HG02943 (cell line): ENCODE results near the gene TRAIP.
A peak's percentile ranks its signal among the peaks of the same experiment; 100 is the strongest.
"Not testable (repeated sequence)": the region's sequence is repeated elsewhere in the genome, so short reads cannot be mapped to it uniquely, and the experiment has no call there.

Experiments used
- ATAC-seq: cut with Tn5 transposase; IDR thresholded peaks from one replicate; pipeline ENCODE4 v1.9.1; 2021; ENCODE audit warnings: mild to moderate bottlenecking, low read depth, moderate library complexity; ENCODE audit not compliant: unreplicated experiment

TRAIP gene

DNA sequence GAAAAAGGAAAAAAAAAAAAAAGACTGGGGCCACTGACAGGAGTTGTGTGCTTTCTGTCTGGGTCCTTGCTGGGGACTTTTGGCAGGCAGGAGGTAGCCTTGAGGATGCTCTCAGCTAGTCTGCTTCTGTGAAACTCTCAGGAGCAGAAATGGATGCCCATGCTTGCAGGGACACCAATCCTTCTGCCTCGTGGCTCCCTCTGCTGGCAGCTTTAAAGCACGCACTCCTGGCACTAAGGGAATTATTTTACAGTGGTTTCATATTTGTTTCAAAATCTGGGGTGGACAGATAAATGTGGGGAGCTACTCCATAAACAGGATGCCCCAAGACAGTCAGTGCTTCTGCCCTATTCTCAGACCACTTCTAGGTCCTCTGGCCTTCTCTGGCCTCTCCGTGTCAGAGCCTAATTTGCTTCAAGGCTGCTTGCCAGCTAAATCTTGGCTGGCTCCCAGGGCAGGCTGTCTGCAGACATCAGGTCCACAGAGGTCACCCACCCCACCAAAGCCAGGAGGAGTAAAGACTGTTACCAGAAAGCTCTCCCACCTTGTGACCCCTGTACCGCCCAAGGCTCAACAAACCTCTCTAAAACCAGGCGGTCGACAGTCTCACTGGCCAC is 17.1 kb downstream of the TRAIP start:
- no peak for ATAC-seq

GRCh38 chr3:49831341-49831740 is 25.0 kb downstream of the TRAIP start:
- no peak for ATAC-seq

GRCh38 chr3:49826016-49826415 is 30.3 kb downstream of the TRAIP start:
- ATAC-seq: no peak

DNA sequence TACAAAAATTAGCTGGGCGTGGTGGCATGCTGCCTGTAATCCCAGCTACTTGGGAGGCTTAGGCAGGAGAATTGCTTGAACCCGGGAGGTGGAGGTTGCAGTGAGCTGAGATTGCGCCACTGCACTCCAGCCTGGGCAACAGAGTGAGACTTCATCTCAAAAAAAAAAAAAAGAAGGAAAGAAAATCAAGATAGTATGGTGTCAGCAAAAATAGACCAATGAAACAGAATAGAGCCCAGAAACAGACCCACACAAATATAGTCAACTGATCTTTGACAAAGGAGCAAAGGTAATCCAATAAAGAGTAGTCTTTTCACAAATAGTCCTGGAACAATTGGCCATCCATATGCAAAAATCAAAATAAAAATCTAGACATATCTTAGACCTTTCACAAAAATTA is 33.2 kb downstream of the TRAIP start:
- ATAC-seq: not testable (repeated sequence)

DNA sequence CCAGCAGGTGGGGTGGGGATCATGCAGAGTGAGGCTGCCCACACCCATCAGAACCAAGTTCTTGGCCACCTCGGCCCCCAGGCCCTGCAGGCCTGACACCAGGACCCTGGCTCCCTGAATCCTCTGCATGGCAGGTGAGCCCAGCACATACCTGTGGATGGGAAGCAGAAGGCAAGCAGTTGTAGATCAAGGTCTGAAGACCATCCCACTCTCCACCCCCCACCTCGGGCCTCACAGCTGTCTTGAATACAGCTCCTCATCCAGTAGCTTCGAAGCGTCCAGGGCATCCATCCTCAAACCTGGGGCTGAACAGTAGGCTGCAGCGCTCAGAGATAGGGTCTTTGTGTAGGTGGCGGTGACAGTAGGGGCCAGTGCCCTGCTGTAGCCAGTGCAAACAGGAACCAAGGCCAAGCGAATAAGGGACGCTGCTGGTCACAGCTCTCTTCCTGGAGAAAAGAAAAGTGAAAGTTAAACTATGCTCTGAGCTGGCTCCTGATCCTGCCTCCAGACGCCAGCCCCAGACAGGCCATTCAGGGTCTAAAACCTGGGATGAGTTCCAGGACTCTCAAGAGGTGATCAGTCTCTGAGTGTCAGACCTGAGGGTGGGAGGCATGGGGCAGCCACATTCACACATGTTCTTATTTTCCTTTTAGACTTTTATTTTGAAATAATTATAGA is 42.7 kb downstream of the TRAIP start, which contains the start of gene UBA7:
Gene UBA7, minus strand, starts transcription at position 457 of the 678 bp plus-strand sequence. Its CDS starts 166 bp downstream, at position 291.
- peak; percentile 51 for ATAC-seq

DNA sequence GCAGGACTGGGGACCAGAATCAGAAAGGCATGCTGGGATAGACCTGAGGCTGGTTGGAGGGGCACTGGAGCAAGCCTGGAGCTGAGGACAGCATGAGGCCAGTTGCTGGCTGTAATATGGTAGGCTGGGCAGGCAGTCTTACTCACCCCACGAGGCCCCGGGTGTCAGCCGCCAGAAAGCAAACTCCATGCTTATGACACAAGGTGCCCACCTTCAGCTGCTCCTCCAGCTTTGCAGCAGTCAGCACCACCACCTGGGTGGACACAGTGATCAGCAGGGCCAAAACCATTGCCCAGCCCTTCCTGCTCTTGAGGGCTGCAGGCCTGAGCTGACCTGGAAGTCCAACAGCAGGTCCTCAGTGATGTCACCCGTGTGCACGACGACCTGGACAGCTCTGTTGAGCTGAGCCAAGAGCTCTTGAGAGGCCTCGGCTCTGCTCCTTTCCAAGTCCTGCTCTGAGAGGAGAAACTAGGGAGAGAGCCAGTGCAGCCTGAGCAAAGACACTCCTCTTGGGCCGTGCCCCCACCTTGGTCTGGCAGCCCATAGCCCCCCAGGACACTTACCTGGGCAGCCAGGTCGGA is 43.4 kb downstream of the TRAIP start:
- no peak for ATAC-seq

DNA sequence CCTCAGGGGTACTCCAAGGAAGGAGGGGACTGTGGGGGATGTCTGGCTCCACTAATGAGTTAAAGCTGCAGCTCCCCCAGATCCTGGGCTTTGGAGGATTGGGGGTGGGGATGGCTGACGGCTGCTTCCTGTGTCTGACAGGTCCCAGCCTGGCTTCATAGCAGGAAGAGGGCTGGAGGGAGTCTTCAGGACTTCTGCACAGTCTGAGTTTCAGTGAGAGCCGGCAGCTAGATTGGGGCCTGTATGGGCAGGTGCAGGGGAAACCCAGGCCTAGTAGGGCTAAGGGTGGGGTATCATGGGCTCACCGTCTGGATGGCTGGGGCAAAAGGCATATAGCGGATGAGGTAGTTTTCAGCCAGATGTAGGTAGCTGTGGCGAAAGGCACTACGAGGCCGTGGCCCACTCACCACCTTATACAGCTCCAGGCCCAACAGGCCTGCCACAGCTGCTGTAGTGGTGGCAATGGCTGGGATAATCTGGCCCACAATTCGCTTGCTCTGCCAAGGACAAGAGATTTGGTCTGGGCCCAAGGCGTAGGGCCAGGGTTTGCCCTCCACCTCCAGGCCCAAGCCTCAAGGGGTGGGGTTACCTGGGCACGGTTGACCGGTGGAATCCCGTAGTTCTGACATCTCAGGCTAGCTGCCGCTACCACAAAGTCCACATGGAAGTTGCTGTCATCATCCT is 48.8 kb downstream of the TRAIP start:
- ATAC-seq: no peak

GRCh38 chr3:49806850-49807249 is 49.5 kb downstream of the TRAIP start:
- ATAC-seq: no peak

DNA sequence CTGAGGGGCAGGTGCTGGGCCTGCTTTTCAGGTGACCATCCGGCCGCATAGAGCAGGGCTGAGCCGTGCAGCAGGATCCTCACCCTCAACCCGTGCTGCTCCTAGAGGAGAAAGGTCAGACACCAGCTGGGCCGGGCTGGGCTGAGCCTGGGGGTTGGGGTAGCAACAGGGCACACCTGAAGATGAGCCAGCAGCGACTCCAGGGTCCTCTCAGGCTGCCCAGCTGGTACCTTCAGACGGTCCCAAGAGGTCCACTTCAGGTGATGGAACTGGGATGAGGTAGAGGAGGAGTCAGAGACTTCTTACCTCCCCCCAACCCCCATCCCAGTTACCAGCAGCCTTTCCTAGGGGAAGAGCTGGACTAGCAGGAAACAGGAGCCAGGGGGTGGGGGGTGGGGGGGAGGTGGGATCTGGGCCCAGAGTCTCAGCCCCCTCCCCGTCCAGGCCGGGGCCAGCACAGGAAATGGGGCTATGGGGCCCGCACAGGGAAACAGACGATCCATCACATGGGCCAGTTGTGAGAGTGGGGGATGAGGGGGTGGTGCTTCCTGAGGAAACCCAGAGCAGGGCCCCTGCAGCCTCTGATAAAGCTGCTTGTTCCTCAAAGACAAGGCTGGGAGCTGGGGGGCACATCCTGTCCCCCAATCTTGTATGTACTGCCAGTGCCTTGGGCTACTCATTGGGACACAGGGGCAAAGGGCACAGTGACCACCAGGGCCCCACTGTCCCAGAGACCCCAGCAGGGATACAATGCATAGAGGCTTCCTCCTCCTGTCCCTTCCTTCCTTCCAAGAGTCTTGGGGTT is 50.3 kb downstream of the TRAIP start:
- ATAC-seq: no peak

DNA sequence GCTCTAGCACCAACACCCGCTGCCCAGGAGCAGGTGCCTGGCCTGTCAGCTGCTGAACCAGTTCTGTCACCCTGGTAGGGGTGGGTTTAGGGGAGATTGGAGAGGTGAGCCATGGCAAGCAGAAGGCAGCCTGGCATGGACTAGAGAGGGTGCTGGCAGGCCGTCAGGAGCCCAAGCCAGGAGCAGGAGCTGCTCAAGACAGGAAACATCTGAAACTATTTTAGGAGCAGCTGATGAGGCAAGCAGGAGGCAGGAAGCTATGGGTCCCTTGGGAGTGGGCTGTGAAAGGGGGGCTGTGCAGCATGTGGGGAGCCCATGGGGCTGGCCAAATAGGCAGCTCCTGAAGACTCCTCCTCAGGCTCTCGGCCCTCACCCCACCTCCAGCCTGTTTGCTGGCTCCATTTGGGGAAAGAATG is 51.0 kb downstream of the TRAIP start:
- no peak for ATAC-seq

DNA sequence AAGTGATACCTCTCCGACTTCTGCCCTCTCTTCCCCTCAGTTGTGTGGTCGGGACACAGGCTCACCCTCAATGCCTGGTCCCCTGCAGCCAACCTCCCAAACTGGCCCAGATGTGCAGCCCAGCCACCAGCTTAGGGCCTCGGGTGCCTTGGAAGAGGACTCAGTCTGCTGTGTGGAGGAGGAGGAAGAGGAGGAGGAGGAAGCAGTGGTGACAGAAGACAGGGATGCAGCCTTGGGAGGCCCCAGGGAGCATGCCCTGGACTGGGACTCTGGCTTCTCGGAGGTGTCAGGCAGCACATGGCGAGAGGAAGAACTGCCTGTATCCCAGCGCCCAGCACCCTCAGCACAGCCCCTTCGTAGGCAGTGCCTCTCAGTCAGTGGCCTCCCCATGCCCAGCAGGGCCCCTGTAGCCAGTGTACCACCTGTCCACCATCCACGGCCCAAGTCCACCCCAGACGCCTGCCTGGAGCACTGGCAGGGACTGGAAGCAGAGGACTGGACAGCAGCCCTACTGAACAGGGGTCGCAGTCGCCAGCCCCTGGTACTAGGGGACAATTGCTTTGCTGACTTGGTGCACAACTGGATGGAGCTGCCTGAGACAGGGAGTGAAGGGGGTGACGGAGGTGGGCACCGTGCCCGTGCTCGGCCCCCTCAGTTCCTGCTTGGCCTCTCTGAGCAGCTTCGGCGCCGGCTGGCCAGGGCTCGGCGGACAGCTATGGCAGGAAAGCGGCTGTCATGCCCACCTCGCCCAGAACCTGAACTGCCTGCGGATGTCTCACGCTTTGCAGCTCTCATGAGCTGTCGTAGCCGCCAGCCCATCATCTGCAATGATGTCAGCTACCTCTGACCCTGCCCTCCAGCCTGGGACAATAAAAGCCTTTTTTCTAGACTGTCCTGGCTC is 52.0 kb downstream of the TRAIP start:
- ATAC-seq: no peak

DNA sequence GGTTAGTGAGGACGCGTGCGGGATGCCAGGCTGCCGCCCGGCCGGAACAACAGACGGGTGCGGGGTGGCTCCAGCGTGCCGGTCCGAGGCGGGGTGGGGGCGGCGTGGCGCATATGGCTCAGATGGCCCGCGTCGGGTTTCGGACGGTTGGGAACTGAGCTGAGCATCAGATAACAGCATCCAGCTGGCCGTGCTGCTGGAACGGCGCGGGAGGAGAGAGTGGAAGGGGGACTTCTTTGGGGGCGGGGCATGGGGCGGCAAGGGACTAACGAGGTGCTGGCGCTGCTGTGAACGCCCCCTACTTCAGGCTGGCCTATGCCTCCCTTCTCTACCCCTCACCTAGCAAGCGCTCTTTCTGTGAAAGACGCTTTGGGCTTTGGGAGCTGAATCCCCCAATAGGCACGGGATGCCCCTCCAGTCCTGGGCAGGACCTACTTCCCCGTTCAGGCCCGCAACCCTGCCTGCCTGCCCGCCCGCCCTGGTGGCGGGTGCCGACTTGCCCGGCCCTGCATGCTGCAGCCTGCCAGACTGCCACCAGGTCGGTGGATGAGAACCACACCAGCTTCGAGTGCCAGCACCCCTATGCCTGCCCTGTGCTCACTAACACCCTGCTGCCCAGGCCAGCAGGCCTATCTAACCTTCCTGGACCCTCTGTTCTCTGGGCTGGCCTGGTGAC is 52.8 kb downstream of the TRAIP start:
- ATAC-seq: peak; percentile 6

DNA sequence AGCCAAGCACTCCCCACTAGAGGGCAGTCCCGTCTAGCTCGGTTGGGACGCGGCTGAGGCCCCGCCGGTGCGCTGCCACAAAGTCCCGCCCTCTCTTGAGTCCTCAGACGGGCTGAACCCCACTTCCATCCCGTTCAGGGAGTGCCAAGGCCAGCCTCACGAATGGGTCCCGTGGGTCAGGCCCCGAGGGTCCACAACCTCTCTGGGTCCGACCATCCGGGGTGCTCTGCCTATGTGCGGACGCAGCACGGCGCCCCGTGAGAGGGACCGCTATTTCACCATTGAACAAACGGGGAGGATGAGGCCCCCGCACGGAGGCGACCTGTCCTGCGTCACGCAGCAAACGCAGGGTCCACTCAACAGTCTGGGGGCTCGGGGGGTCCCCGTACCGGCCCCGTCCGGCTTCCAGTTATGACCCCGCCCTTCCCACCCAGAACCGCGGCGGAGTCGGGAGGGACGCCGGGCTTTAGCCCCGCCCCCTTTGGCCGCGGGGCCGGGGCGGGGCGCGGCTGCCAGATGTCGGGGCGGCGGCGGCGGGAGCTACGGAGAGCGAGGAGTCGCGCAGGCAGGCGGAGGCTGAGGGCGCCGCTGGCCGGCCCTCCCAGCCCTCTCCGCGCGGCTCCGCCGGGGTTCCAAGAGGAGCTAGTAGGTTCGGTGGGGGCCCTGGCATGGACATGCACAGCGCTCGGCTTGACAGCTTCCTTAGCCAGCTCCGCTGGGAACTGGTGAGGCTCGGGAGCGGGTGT is 53.5 kb downstream of the TRAIP start, which contains the start of gene INKA1:
Gene INKA1, plus strand, starts transcription at position 543 of the 746 bp plus-strand sequence. Its CDS starts 132 bp downstream, at position 675.
- peak; percentile 48 for ATAC-seq

- no peak for ATAC-seq
Observed at GRCh38 chr3:49801160-49801559, 55.2 kb downstream of the TRAIP start.

DNA sequence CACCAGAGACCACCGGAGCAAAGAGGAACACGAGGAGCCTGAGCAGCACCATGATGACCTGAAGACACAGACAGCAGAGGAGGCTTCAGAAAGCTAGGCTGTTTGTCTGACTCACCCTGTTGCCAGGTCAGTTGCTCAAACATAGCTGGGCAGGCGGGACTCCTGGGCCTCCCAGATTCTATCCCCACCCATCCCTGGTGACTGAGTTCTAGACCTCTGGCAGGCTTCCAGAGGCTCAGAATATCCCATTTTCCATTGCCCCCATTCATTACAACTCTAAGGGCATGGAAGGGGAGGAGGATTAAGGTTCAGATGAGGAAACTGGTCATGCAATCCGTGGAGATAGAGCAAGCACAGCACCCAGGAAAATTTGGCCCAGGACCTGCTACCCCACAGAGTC is 56.6 kb downstream of the TRAIP start, which contains the start of gene CDHR4:
Gene CDHR4, minus strand, starts transcription at position 113 of the 400 bp plus-strand sequence. Its CDS starts 61 bp downstream, at position 52.
- no peak for ATAC-seq

- ATAC-seq: no peak
Observed at GRCh38 chr3:49799105-49799504, 57.3 kb downstream of the TRAIP start.

GRCh38 chr3:49794926-49795905 is 61.1 kb downstream of the TRAIP start:
- no peak for ATAC-seq
